DND-41 (cell line): Measurements from ENCODE around the gene EPB41.

ENCODE experiments used
- CTCF ChIP-seq: IDR thresholded peaks from 2 replicates; pipeline ENCODE4 v1.5.1; 2012; ENCODE audit warnings: borderline replicate concordance, low read length, moderate library complexity, mild to moderate bottlenecking; ENCODE audit not compliant: poor library complexity, severe bottlenecking; ENCODE audit errors: extremely low read depth
- EZH2 ChIP-seq: IDR thresholded peaks from 3 replicates; pipeline ENCODE4 v1.6.1; 2012; ENCODE audit warnings: borderline replicate concordance, low read depth, mild to moderate bottlenecking, moderate library complexity, low read length, inconsistent platforms; ENCODE audit not compliant: severe bottlenecking

GRCh38 chr1:29125237-29125641 is 210.9 kb downstream of the EPB41 start:
- no peak for TF ChIP-seq CTCF
- TF ChIP-seq EZH2: no peak
